H1 (cell line): ENCODE measurements around the gene NFASC. TPM values are rescaled to one million over a fixed set of nuclear protein-coding genes. Genes with fewer than 3 reads are reported as not detected.

Experiments used
- ASH2L ChIP-seq: fragments of 200-600, 300-600 bp; sonication (generic); IDR thresholded peaks from one replicate; pipeline ENCODE4 v1.7.1; 2017; ENCODE audit warnings: low read length
- BCL11A ChIP-seq, 2 experiments: IDR thresholded peaks; one replicate each; pipeline ENCODE4 v1.6.1; 2011; ENCODE audit warnings: low read depth in 2 of 2, low read length in 2 of 2, mild to moderate bottlenecking in 2 of 2
- BRCA1 ChIP-seq: IDR thresholded peaks from 2 replicates; pipeline ENCODE4 v1.6.1; 2012; ENCODE audit warnings: low read depth, low read length, improper control_type of control experiment
- CHD2 ChIP-seq: IDR thresholded peaks from 2 replicates; pipeline ENCODE4 v1.6.1; 2012; ENCODE audit warnings: low read length, improper control_type of control experiment
- CHD7 ChIP-seq: fragments of 300-600 bp; sonication (generic); IDR thresholded peaks from 2 replicates; pipeline ENCODE4 v1.7.1; 2012; ENCODE audit warnings: low read length, moderate library complexity, mild to moderate bottlenecking, inconsistent platforms; ENCODE audit not compliant: insufficient replicate concordance
- CREB1 ChIP-seq: IDR thresholded peaks from 2 replicates; pipeline ENCODE4 v1.6.1; 2012; ENCODE audit warnings: inconsistent platforms
- EGR1 ChIP-seq: IDR thresholded peaks from 2 replicates; pipeline ENCODE4 v1.6.1; 2011; ENCODE audit warnings: low read depth, low read length, borderline replicate concordance
- JUN ChIP-seq: IDR thresholded peaks from 2 replicates; pipeline ENCODE4 v1.6.1; 2011; ENCODE audit warnings: low read depth, mild to moderate bottlenecking, improper control_type of control experiment, low read length
- JUND ChIP-seq: IDR thresholded peaks from 2 replicates; pipeline ENCODE4 v1.6.1; 2011; ENCODE audit warnings: mild to moderate bottlenecking, improper control_type of control experiment, low read length
- POLR2AphosphoS5 ChIP-seq: IDR thresholded peaks from 2 replicates; pipeline ENCODE4 v1.6.1; 2011; ENCODE audit warnings: low read depth, low read length
- RXRA ChIP-seq: IDR thresholded peaks from 2 replicates; pipeline ENCODE4 v1.6.1; 2011; ENCODE audit warnings: low read depth, mild to moderate bottlenecking, low read length, moderate library complexity; ENCODE audit not compliant: insufficient read depth
- SIN3A ChIP-seq, 2 experiments: IDR thresholded peaks in 1 of 2; conservative IDR thresholded peaks in 1 of 2; 2 replicates each; pipeline ENCODE4 v1.6.1; 2011 to 2012; ENCODE audit warnings: low read length in 2 of 2, improper control_type of control experiment in 1 of 2, low read depth in 1 of 2, mild to moderate bottlenecking in 1 of 2
- SUZ12 ChIP-seq: fragments of 200-600 bp; sonication (generic); IDR thresholded peaks from 2 replicates; pipeline ENCODE4 v1.6.1; 2012; ENCODE audit warnings: mild to moderate bottlenecking, inconsistent platforms, low read length, moderate library complexity, mixed read lengths
- TAF1 ChIP-seq: IDR thresholded peaks from 2 replicates; pipeline ENCODE4 v1.6.1; 2011; ENCODE audit warnings: mild to moderate bottlenecking, low read depth, low read length
- polyA plus RNA-seq, 7 experiments: library from polyadenylated mRNA; depleted of rRNA in 3 of 7; stranded (reverse) in 5 of 7; unstranded in 2 of 7; fragments of >200 nt in 5 of 7; fragments of 200-250 nt in 2 of 7; gene quantifications; 1 replicate in 5 of 7; 2 replicates in 1 of 7; 4 replicates in 1 of 7; pipeline versions ENCODE4 v1.2.1 to v1.2.3, GENCODE V29; 2011 to 2013; ENCODE audit warnings: missing spikeins in 2 of 7, mixed read lengths in 2 of 7
- total RNA-seq: library from RNA; stranded (reverse); fragmentation: NEBNext Ultra II Directional; extraction: Animal tissue kit (Norgen Biotek cat#: 25700); gene quantifications from 2 replicates; pipeline ENCODE4 v1.2.1, GENCODE V29; 2021

Gene NFASC
- total and polyA plus RNA-seq, 2 of the 8 experiments (the other 6 are each of a cell fraction or from before 2014, with no cell fraction given) = 5.0 to 15.2 TPM

- TF ChIP-seq CHD7 (no peak), BRCA1 (no peak), BCL11A (IDR thresholded peaks at IDR 0.05; ENCODE audit: low read depth in 2 of 2, low read length in 2 of 2) (no peak), ASH2L (no peak), CREB1 (no peak), POLR2AphosphoS5 (no peak), SUZ12 (no peak), JUN (no peak), SIN3A (conservative IDR thresholded peaks at IDR 0.05 in 1 of 2, IDR thresholded peaks at IDR 0.05 in 1 of 2; ENCODE audit: low read depth in 1 of 2, low read length in 2 of 2) (no peak), TAF1 (no peak), JUND (no peak), RXRA (no peak), EGR1 (no peak), CHD2 (no peak)
Measured at GRCh38 chr1:205028390-205028789, 157.7 kb downstream of the NFASC start (continued).
